SK-N-SH (cell line): ENCODE measurements around the gene TBC1D2.

Experiments
- CHD2 ChIP-seq: fragments of 150-350 bp; IDR thresholded peaks from 2 replicates; pipeline ENCODE4 v1.6.1; 2018; ENCODE audit warnings: low read length; ENCODE audit not compliant: partially characterized antibody
- ELF1 ChIP-seq: IDR thresholded peaks from 2 replicates; pipeline ENCODE4 v1.4.0; 2012
- EZH2phosphoT487 ChIP-seq: fragments of 200-600 bp; sonication (generic); IDR thresholded peaks from 2 replicates; pipeline ENCODE4 v1.6.1; 2017; ENCODE audit warnings: low read depth, mixed run types, mild to moderate bottlenecking, antibody characterized with exemption, moderate library complexity, borderline replicate concordance
- MXI1 ChIP-seq: IDR thresholded peaks from 2 replicates; pipeline ENCODE4 v1.6.1; 2012; ENCODE audit warnings: mild to moderate bottlenecking, low read depth, low read length, improper control_type of control experiment
- POLR2AphosphoS5 ChIP-seq: IDR thresholded peaks from 2 replicates; pipeline ENCODE4 v1.6.1; 2012; ENCODE audit warnings: low read depth, low read length
- RXRA ChIP-seq: IDR thresholded peaks from 2 replicates; pipeline ENCODE4 v1.4.0; 2012; ENCODE audit warnings: low read depth, mild to moderate bottlenecking, borderline replicate concordance
- USF1 ChIP-seq: IDR thresholded peaks from 2 replicates; pipeline ENCODE4 v1.4.0; 2012; ENCODE audit warnings: low read depth, borderline replicate concordance
- TF ChIP-seq, protein P1 (sequence below): fragments of 200-600 bp; sonication (generic); IDR thresholded peaks from 2 replicates; pipeline ENCODE4 v1.6.1; 2017; ENCODE audit warnings: antibody characterized with exemption, mild to moderate bottlenecking, moderate library complexity
- TF ChIP-seq, protein P2 (sequence below): IDR thresholded peaks from 2 replicates; pipeline ENCODE4 v1.4.0; 2012; ENCODE audit warnings: low read depth, borderline replicate concordance
- TF ChIP-seq, protein P3 (sequence below): IDR thresholded peaks from 2 replicates; pipeline ENCODE4 v1.6.1; 2012; ENCODE audit warnings: mild to moderate bottlenecking, low read depth, low read length, moderate library complexity

GRCh38 chr9:98207606-98208005 is 47.8 kb downstream of the TBC1D2 start:
- TF ChIP-seq, protein P1, sequence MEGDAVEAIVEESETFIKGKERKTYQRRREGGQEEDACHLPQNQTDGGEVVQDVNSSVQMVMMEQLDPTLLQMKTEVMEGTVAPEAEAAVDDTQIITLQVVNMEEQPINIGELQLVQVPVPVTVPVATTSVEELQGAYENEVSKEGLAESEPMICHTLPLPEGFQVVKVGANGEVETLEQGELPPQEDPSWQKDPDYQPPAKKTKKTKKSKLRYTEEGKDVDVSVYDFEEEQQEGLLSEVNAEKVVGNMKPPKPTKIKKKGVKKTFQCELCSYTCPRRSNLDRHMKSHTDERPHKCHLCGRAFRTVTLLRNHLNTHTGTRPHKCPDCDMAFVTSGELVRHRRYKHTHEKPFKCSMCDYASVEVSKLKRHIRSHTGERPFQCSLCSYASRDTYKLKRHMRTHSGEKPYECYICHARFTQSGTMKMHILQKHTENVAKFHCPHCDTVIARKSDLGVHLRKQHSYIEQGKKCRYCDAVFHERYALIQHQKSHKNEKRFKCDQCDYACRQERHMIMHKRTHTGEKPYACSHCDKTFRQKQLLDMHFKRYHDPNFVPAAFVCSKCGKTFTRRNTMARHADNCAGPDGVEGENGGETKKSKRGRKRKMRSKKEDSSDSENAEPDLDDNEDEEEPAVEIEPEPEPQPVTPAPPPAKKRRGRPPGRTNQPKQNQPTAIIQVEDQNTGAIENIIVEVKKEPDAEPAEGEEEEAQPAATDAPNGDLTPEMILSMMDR, result no peak
- TF ChIP-seq POLR2AphosphoS5 (no peak), USF1 (no peak), MXI1 (no peak), CHD2 (no peak), EZH2phosphoT487 (no peak), ELF1 (no peak), RXRA (no peak)
- TF ChIP-seq, protein P2, sequence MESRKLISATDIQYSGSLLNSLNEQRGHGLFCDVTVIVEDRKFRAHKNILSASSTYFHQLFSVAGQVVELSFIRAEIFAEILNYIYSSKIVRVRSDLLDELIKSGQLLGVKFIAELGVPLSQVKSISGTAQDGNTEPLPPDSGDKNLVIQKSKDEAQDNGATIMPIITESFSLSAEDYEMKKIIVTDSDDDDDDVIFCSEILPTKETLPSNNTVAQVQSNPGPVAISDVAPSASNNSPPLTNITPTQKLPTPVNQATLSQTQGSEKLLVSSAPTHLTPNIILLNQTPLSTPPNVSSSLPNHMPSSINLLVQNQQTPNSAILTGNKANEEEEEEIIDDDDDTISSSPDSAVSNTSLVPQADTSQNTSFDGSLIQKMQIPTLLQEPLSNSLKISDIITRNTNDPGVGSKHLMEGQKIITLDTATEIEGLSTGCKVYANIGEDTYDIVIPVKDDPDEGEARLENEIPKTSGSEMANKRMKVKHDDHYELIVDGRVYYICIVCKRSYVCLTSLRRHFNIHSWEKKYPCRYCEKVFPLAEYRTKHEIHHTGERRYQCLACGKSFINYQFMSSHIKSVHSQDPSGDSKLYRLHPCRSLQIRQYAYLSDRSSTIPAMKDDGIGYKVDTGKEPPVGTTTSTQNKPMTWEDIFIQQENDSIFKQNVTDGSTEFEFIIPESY, result no peak
- TF ChIP-seq, protein P3, sequence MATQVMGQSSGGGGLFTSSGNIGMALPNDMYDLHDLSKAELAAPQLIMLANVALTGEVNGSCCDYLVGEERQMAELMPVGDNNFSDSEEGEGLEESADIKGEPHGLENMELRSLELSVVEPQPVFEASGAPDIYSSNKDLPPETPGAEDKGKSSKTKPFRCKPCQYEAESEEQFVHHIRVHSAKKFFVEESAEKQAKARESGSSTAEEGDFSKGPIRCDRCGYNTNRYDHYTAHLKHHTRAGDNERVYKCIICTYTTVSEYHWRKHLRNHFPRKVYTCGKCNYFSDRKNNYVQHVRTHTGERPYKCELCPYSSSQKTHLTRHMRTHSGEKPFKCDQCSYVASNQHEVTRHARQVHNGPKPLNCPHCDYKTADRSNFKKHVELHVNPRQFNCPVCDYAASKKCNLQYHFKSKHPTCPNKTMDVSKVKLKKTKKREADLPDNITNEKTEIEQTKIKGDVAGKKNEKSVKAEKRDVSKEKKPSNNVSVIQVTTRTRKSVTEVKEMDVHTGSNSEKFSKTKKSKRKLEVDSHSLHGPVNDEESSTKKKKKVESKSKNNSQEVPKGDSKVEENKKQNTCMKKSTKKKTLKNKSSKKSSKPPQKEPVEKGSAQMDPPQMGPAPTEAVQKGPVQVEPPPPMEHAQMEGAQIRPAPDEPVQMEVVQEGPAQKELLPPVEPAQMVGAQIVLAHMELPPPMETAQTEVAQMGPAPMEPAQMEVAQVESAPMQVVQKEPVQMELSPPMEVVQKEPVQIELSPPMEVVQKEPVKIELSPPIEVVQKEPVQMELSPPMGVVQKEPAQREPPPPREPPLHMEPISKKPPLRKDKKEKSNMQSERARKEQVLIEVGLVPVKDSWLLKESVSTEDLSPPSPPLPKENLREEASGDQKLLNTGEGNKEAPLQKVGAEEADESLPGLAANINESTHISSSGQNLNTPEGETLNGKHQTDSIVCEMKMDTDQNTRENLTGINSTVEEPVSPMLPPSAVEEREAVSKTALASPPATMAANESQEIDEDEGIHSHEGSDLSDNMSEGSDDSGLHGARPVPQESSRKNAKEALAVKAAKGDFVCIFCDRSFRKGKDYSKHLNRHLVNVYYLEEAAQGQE, result no peak
